GM12878 (cell line): Measurements from ENCODE around the gene C22orf15. TPM values are rescaled to one million over a fixed set of nuclear protein-coding genes. Genes with fewer than 3 reads are reported as not detected.

Source experiments
- ATAC-seq: fragments of 200-7000 bp; cut with Tn5 transposase; 3 replicates; pipeline ENCODE4 v1.9.1; 2020; ENCODE audit warnings: mild to moderate bottlenecking, moderate library complexity
- BruUV-seq: library from RNA; stranded (reverse); fragments of 400-500 nt; replicated peaks from 2 replicates; lab custom pipeline; 2021; lab: Mats Ljungman, UMichigan
- CTCF ChIA-PET: fragments of 300-600 bp; sonication (Branson Sonifier 250); formaldehyde crosslinking; extraction: SDS; loops from one replicate; lab custom pipeline; 2021; ENCODE audit warnings: inconsistent platforms; lab: Yijun Ruan, JAX
- POLR2A ChIA-PET: fragments of 350-600 bp; formaldehyde crosslinking; extraction: SDS; loops from one replicate; lab custom pipeline; 2021; ENCODE audit warnings: inconsistent platforms; lab: Charles Lee
- RAD21 ChIA-PET: fragments of 300-600 bp; sonication (Branson Sonifier 250); formaldehyde crosslinking; loops from one replicate; lab custom pipeline; 2023; ENCODE audit warnings: antibody characterized with exemption; ENCODE audit not compliant: unreplicated experiment; lab: Charles Lee
- SMC1A ChIA-PET: fragments of 300-600 bp; sonication (Branson Sonifier 250); formaldehyde crosslinking; loops from one replicate; lab custom pipeline; 2023; ENCODE audit not compliant: unreplicated experiment, uncharacterized antibody; lab: Charles Lee
- DNase-seq: peaks from one replicate; pipeline ENCODE4 v3.0.0-alpha.2; 2011; ENCODE audit warnings: low read depth, low spot score
- FAIRE-seq: peaks from 3 replicates; lab custom pipeline; 2011; peaks lifted over from hg19 to GRCh38; lab: Jason Lieb, UNC
- H2AFZ ChIP-seq: 2 replicates; pipeline ENCODE4 v1.6.0; 2011; ENCODE audit warnings: low read depth, low read length, control low read depth; ENCODE audit not compliant: control insufficient read depth
- H3K27ac ChIP-seq: 2 replicates; pipeline ENCODE4 v1.5.1; 2011; ENCODE audit warnings: control low read depth; ENCODE audit not compliant: control insufficient read depth, insufficient read depth
- H3K27me3 ChIP-seq, 2 experiments: replicated peaks in 1 of 2; 2 replicates each; pipeline versions ENCODE4 v1.6.0 to v1.6.1; 2011; ENCODE audit warnings: low read length in 1 of 2; ENCODE audit not compliant: control insufficient read depth in 2 of 2, insufficient read depth in 2 of 2
- H3K36me3 ChIP-seq, 2 experiments: 2 replicates each; pipeline ENCODE4 v1.5.1; 2011; ENCODE audit warnings: low read length in 1 of 2; ENCODE audit not compliant: control insufficient read depth in 2 of 2, insufficient read depth in 2 of 2
- H3K4me1 ChIP-seq: 2 replicates; pipeline ENCODE4 v1.6.1; 2011; ENCODE audit warnings: mild to moderate bottlenecking, low read length, moderate library complexity, mixed read lengths; ENCODE audit not compliant: control insufficient read depth, insufficient read depth
- H3K4me2 ChIP-seq: 2 replicates; pipeline ENCODE4 v1.6.0; 2011; ENCODE audit warnings: control low read depth; ENCODE audit not compliant: control insufficient read depth, insufficient read depth
- H3K4me3 ChIP-seq: fragments of 200-600 bp; sonication (generic); 2 replicates; pipeline ENCODE4 v1.5.1; 2016
- H3K79me2 ChIP-seq: 2 replicates; pipeline ENCODE4 v1.6.0; 2011; ENCODE audit warnings: low read length; ENCODE audit not compliant: control insufficient read depth, insufficient read depth
- H3K9ac ChIP-seq: 2 replicates; pipeline ENCODE4 v1.8.0; 2011; ENCODE audit warnings: low read length, control low read depth, mixed read lengths; ENCODE audit not compliant: control insufficient read depth, insufficient read depth
- H3K9me3 ChIP-seq: replicated peaks from 3 replicates; pipeline ENCODE4 v1.5.1; 2011; ENCODE audit warnings: mild to moderate bottlenecking, low read length; ENCODE audit not compliant: control insufficient read depth, insufficient read depth
- H4K20me1 ChIP-seq: 2 replicates; pipeline ENCODE4 v1.6.0; 2011; ENCODE audit not compliant: control insufficient read depth, insufficient read depth
- RELB ChIP-seq: fragments of 450-650 bp; IDR thresholded peaks from 2 replicates; pipeline ENCODE4 v1.6.1; 2017; ENCODE audit warnings: low read depth, mild to moderate bottlenecking, moderate library complexity
- ZNF24 ChIP-seq: fragments of 450-650 bp; IDR thresholded peaks from 2 replicates; pipeline ENCODE4 v1.6.1; 2017; ENCODE audit warnings: antibody characterized with exemption, mild to moderate bottlenecking
- ZNF592 ChIP-seq: fragments of 450-650 bp; IDR thresholded peaks from 2 replicates; pipeline ENCODE4 v1.6.1; 2017; ENCODE audit warnings: mild to moderate bottlenecking, moderate library complexity
- ZNF622 ChIP-seq: fragments of 450-650 bp; IDR thresholded peaks from 2 replicates; pipeline ENCODE4 v1.6.1; 2017; ENCODE audit warnings: mild to moderate bottlenecking, inconsistent platforms
- ZNF687 ChIP-seq: fragments of 450-650 bp; IDR thresholded peaks from 2 replicates; pipeline ENCODE4 v1.6.1; 2017; ENCODE audit warnings: mild to moderate bottlenecking, moderate library complexity
- WGBS: methylation state at CpG from one replicate; pipeline ENCODE4 v1.1.6; 2016; ENCODE audit warnings: low lambda C conversion rate; ENCODE audit not compliant: insufficient replicate concordance, insufficient coverage; ENCODE audit errors: missing lambda C conversion rate; 5-methylcytosine and 5-hydroxymethylcytosine counted together
- in situ Hi-C: fragments of 300-500 bp; cut with MboI; formaldehyde crosslinking; loops from 9 replicates; pipeline ENCODE4 v1.14.3; 2018; ENCODE audit warnings: mixed read lengths
- intact Hi-C: fragments of 100-400 bp; cut with micrococcal nuclease; formaldehyde crosslinking; loops from one replicate; pipeline ENCODE4 v1.14.2; 2022; ENCODE audit not compliant: unreplicated experiment
- polyA plus RNA-seq, 11 experiments: library from polyadenylated mRNA; depleted of rRNA in 4 of 11; unstranded in 6 of 11; stranded (reverse) in 5 of 11; fragments of >200 nt; fragmentation: Nextera tagmentation in 4 of 11; fragmentation: Illumina TruSeq in 1 of 11; extraction: Ambion mirVana in 4 of 11; extraction: Trizol in 1 of 11; gene quantifications; 1 replicate in 1 of 11; 2 replicates in 10 of 11; pipeline versions ENCODE4 v1.2.1 to v1.2.3, GENCODE V29; 2011 to 2016; ENCODE audit warnings: inconsistent platforms in 2 of 11, missing spikeins in 2 of 11, low read depth in 1 of 11
- total RNA-seq, 4 experiments: library from RNA; depleted of rRNA in 3 of 4; stranded (reverse); fragments of >200 nt in 3 of 4; fragmentation: Illumina TruSeq in 1 of 4; extraction: Trizol in 1 of 4; gene quantifications; 2 replicates each; pipeline versions ENCODE4 v1.2.1 to v1.2.3, GENCODE V29; 2013 to 2021

The C22orf15 gene
- total and polyA plus RNA-seq, 10 of the 15 experiments (the other 5 are each of a cell fraction or from before 2014, with no cell fraction given), result 0.05 to 0.47 (median 0.13) TPM; not detected in 3

GRCh38 chr22:23744485-23744884 lies 18.3 kb upstream of the C22orf15 start:
- POLR2A ChIA-PET, result interaction anchor here (1.6 kb wide), 1 partner anchor 11 kb away, joined by 7 read pairs; no protein-coding TSS in a partner anchor
- H2AFZ ChIP-seq, result no peak overlapping the region

More at GRCh38 chr22:23744485-23744884, 18.3 kb upstream of the C22orf15 start:
- Histone ChIP-seq H3K27ac (no peak overlapping the region), H3K36me3 (no peaks in the 10 kb centered on the region; a peak in 1 of 4 replicates), H3K27me3 (no peaks in the 10 kb centered on the region), H3K4me3 (no peak overlapping the region), H3K4me2 (no peak overlapping the region), H3K79me2 (no peaks in the 10 kb centered on the region), H3K9ac (no peak overlapping the region), H3K9me3 (no peaks in the 10 kb centered on the region; the same call in 2 of the 3 replicates), H4K20me1 (no peaks in the 10 kb centered on the region), H3K4me1 (no peaks in the 10 kb centered on the region)
- no peak for TF ChIP-seq RELB
- TF ChIP-seq ZNF687, result peak; percentile 94
- no peak for TF ChIP-seq ZNF622
- TF ChIP-seq ZNF24, result peak; percentile 92
- peak; percentile 98 for TF ChIP-seq ZNF592
- CTCF ChIA-PET, result no interaction called here
- WGBS, result 92% methylated on average over 14 of the region's 14 CpGs
- FAIRE-seq, result no peak
- RAD21 ChIA-PET, result no interaction called here
- TSS peak; percentile 46 for BruUV-seq
- intact Hi-C loops (no loop called here), in situ Hi-C loops (no loop called here)
- DNase-seq, result no peak
- no peak for ATAC-seq
- SMC1A ChIA-PET, result interaction anchor here (0.7 kb wide), 1 partner anchor 13 kb away, joined by 3 read pairs; no protein-coding TSS in a partner anchor
